HUES64 (cell line): ENCODE measurements around the gene LRRC53.

Source experiments
- H3K27ac ChIP-seq: 2 replicates; pipeline ENCODE4 v1.7.0; 2013; ENCODE audit warnings: low read depth, low read length, inconsistent platforms
- H3K27me3 ChIP-seq: 2 replicates; pipeline ENCODE4 v1.6.1; 2013; ENCODE audit warnings: mild to moderate bottlenecking, low read length; ENCODE audit not compliant: insufficient read depth
- H3K36me3 ChIP-seq: 2 replicates; pipeline ENCODE4 v1.6.1; 2013; ENCODE audit warnings: mild to moderate bottlenecking, low read length; ENCODE audit not compliant: insufficient read depth
- H3K4me1 ChIP-seq: 2 replicates; pipeline ENCODE4 v1.6.1; 2013; ENCODE audit warnings: mild to moderate bottlenecking, low read length, moderate library complexity; ENCODE audit not compliant: insufficient read depth
- H3K4me3 ChIP-seq: 2 replicates; pipeline ENCODE4 v1.5.1; 2013; ENCODE audit warnings: mild to moderate bottlenecking, low read length, moderate library complexity
- H3K9ac ChIP-seq: 2 replicates; pipeline ENCODE4 v1.6.1; 2013; ENCODE audit warnings: mild to moderate bottlenecking, low read depth, low read length
- H3K9me3 ChIP-seq: 2 replicates; pipeline ENCODE4 v1.6.1; 2013; ENCODE audit warnings: low read depth, low read length; ENCODE audit not compliant: insufficient read depth
- WGBS: fragments of 150-250, 120-280 bp; methylation state at CpG from one replicate; pipeline ENCODE4 v1.1.7; 2013; ENCODE audit warnings: missing lambda C conversion rate; 5-methylcytosine and 5-hydroxymethylcytosine counted together

The LRRC53 gene

DNA sequence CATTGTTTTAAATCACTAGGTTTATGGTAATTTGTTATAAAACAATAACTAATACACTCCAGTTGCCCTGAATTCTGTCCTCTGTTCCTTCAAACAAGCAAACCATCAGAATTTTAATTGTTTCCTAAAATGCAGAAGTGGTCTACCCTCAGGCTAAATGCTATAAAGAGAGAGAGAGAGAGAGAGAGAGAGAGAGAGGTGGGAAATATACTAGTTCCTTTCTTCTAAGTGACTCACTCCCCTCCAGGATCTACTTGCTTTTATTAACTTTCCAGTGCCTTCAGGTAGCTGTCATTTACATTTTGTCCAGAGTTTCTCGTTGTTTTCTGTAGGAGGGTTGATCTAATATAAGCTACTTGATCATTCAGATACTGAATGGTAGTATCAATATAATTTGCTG is 26.4 kb downstream of the LRRC53 start:
- Histone ChIP-seq H3K9me3 (no peaks in the 10 kb centered on the region), H3K27me3 (no peaks in the 10 kb centered on the region), H3K9ac (no peak overlapping the region), H3K4me1 (peaks cover 35% of the 10 kb centered on the region), H3K27ac (no peak overlapping the region), H3K4me3 (no peak overlapping the region), H3K36me3 (no peaks in the 10 kb centered on the region)
- 100% methylated on average over 1 of the region's 1 CpG for WGBS

DNA sequence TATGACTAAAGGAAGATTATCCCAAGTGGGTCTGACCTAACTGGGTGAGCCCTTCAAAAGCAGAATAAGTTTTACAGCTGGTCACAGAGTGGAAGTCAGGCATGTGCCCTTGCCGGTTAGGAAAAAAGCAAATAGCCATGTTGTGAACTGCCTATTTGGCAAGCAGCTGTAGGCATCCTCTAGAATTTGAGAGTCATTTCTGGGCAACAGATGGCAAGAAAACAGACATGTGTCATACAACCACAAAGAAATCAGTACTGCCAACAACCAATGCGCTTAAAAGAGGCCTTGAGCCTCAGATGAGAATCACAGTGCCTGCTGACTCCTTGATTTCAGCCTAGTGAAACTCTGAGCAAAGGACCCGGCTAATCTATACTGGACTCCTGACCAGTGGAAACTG is 26.8 kb downstream of the LRRC53 start:
- Histone ChIP-seq H3K27ac (no peak overlapping the region), H3K9me3 (no peaks in the 10 kb centered on the region)

DNA sequence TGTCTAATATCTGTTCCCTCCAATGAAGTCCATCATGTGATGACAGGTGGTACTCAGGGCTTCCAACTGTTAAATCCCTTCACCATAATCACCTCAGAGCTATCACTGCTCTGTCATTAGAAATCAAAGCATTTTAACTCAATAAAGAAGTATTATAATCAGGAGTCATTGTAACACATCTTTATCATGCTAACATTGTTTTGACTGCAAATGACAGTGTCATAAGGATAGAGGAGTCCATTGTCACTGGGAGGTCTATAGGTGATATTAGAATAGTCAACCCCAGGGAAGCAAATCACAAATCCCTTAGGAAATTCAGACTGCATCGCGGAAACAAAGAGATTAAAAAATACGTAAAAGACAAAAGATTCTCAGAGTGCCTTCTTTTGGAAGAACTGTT is 30.8 kb downstream of the LRRC53 start:
- no peak overlapping the region for H3K4me3 ChIP-seq
- no peaks in the 10 kb centered on the region for H3K36me3 ChIP-seq
- H3K9me3 ChIP-seq = no peaks in the 10 kb centered on the region
- no peaks in the 10 kb centered on the region for H3K27me3 ChIP-seq
- H3K4me1 ChIP-seq = peaks cover 11% of the 10 kb centered on the region; the same call in 1 of the 2 replicates
- whole genome bisulfite sequencing = 73% methylated on average over 3 of the region's 3 CpGs
- H3K9ac ChIP-seq = no peak overlapping the region
- no peak overlapping the region for H3K27ac ChIP-seq

More for the DNA sequence above, 26.8 kb downstream of the LRRC53 start:
- no peak overlapping the region for H3K9ac ChIP-seq
- no peaks in the 10 kb centered on the region for H3K27me3 ChIP-seq
- H3K4me3 ChIP-seq = no peak overlapping the region
- no peaks in the 10 kb centered on the region for H3K36me3 ChIP-seq
- H3K4me1 ChIP-seq = peaks cover 35% of the 10 kb centered on the region
- WGBS = 96% methylated on average over 3 of the region's 3 CpGs

DNA sequence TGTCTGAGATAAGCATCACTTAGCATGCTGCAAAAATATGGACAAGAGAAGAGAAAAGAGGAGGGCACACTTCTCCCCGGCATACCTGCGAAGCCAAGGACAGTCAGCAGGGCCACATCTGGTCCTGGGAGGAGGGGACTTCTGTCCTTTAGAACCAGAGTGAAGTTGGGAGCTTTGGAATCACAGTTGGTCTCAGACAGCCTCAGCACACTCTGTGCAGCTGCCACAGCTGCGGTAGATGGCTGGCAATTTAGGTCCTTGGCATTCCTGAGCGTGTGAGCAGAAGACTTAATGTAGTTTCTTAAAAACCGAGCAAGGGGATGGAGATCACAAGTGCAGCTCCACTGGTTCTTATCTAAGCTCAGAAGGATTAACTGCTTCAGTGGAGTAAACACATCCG is 32.3 kb downstream of the LRRC53 start:
- H3K9ac ChIP-seq = no peak overlapping the region
- no peaks in the 10 kb centered on the region for H3K36me3 ChIP-seq
- H3K4me1 ChIP-seq = peaks cover 5% of the 10 kb centered on the region; the same call in 1 of the 2 replicates
- H3K4me3 ChIP-seq = no peak overlapping the region
- no peaks in the 10 kb centered on the region for H3K27me3 ChIP-seq
- H3K9me3 ChIP-seq = no peaks in the 10 kb centered on the region
- H3K27ac ChIP-seq = no peak overlapping the region
- 93% methylated on average over 6 of the region's 6 CpGs for WGBS

DNA sequence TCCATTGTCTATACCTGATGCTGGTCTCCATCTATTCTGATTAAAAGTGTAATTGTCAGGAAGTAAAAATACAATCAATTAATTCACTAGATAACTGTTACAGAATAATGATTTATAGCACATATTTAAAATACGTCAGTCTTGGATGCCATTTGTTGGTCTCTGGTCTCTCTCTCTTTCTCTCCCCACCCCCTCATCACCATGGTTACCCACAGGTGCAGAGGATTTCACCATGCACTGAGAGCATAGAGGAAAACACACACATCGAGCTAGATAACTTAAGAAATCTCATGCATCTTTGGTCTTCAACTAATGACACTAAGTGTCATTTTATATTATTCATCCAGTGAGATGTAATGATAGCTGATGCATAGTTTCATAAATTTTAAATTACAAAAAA is 33.4 kb downstream of the LRRC53 start:
- Histone ChIP-seq H3K4me1 (peaks cover 5% of the 10 kb centered on the region; the same call in 1 of the 2 replicates), H3K27me3 (no peaks in the 10 kb centered on the region), H3K4me3 (no peak overlapping the region), H3K9ac (no peak overlapping the region), H3K27ac (no peak overlapping the region), H3K9me3 (no peaks in the 10 kb centered on the region), H3K36me3 (no peaks in the 10 kb centered on the region)
- WGBS = 98% methylated on average over 2 of the region's 2 CpGs

DNA sequence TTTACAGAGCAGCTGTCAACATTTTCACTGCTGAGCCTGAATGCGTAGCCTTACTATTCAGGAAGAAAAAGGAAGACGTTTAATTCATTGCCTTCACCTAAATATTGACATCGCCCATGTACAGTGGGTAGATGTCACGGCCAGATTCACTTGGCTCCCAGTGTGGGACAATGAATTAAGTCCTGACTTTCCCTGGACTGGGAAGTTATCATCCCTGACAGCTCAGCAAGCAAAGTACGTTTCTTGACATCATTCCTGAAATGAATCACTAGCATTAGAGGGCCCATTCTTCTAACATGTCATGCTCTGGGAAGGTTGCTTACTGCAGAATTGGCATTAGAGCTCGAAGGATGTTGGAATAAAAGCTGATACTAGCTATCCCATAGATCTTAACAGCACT is 37.8 kb downstream of the LRRC53 start:
- Histone ChIP-seq H3K4me3 (no peak overlapping the region), H3K27me3 (no peaks in the 10 kb centered on the region), H3K36me3 (no peaks in the 10 kb centered on the region), H3K9ac (no peak overlapping the region), H3K4me1 (peaks cover 8% of the 10 kb centered on the region; the same call in 1 of the 2 replicates), H3K27ac (no peak overlapping the region), H3K9me3 (no peaks in the 10 kb centered on the region)
- 96% methylated on average over 6 of the region's 6 CpGs for WGBS

DNA sequence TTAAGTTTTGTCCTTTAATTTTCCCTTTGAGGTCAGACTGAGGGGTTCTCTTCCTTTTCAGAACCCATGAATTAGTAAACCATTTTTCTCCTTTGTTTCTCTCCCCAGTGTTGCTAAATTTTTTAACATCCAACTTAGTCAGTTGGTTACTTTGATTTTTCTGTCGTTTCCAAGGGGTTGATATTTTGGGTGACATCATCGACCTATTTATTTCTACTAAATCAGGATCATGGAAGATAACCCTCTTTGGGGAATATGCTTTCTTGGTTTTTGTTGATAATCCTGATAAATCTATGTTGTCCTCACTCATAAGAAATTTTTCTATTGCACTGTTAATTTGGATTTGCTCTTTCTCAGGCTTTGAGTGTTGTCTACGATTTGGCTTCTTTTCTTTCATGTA is 40.9 kb downstream of the LRRC53 start:
- WGBS = 100% methylated on average over 1 of the region's 3 CpGs
- no peak overlapping the region for H3K4me3 ChIP-seq
- H3K27ac ChIP-seq = no peak overlapping the region
- H3K9me3 ChIP-seq = no peaks in the 10 kb centered on the region
- no peak overlapping the region for H3K9ac ChIP-seq
- peaks cover 11% of the 10 kb centered on the region for H3K4me1 ChIP-seq
- H3K36me3 ChIP-seq = no peaks in the 10 kb centered on the region
- H3K27me3 ChIP-seq = no peaks in the 10 kb centered on the region

DNA sequence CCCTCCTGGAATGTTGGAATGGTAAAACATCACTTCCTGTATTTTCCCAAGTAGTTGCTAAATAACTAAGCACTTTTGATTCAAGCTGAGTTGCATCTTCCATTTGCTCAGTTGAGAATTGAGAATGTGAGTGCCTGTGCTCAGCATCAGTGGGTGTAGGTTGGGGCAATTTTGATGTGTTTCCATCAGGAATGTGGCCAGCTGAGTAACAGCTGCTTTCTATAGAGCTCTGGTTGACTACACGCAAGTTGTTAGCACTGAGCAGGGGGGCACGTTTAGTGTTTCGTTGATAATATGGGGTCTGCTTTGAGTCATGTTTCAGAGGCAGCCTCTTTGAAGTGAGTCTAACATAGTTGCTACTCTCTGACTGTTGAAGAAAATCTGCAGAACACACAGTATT is 41.5 kb downstream of the LRRC53 start:
- Histone ChIP-seq H3K9me3 (no peaks in the 10 kb centered on the region), H3K4me1 (peaks cover 12% of the 10 kb centered on the region), H3K9ac (no peak overlapping the region), H3K36me3 (no peaks in the 10 kb centered on the region), H3K27me3 (no peaks in the 10 kb centered on the region), H3K27ac (no peak overlapping the region), H3K4me3 (no peak overlapping the region)
- 73% methylated on average over 3 of the region's 3 CpGs for WGBS

DNA sequence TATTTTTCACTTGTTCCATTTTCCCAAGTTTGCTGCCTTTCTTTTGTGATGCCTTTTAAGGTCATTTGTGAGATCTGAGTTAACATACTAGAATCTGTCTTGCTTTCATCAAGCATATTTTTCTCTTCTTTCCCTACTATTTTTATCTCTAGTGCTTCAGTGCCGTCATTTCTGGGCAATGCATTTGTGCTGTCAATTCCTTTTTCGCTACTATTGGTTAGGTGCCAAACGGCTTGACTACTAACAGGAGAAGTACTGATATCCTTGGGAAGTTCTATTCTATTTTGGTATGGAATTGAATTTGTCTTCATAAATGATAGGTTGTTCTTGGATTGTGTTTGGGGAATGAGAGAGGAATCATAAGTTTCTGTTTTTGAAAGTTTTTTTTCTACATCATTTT is 42.2 kb downstream of the LRRC53 start:
- 97% methylated on average over 3 of the region's 3 CpGs for WGBS
- H3K4me3 ChIP-seq = no peak overlapping the region

DNA sequence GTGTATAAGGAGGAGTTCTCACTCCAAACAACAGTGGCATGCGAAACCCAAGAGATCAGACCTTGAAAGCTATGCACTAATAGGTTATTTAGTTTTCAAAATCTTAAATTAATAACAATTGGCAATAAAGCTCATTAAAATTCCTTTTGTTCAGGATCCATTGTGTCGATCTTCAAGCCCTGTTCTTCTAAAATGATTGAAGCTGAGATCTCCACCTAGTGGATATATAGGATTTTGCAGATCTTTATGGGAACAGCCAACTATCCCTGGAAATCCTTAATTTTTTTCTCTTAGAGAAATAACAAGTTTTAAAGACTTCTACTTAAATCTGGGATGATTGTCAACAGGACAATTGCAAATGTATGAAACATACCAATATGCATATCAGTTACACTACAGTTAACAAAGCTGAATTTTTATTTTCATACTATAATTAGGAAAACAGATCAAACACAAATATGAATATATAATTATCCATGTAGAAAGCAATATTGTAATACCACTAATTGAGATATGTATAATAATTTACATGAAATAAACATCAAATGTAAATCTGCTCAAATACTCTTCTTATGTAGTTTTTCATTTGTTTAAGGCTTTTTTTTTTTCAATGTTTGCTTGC is 43.3 kb downstream of the LRRC53 start:
- Histone ChIP-seq H3K36me3 (no peaks in the 10 kb centered on the region), H3K9me3 (no peaks in the 10 kb centered on the region; the same call in 1 of the 2 replicates), H3K9ac (no peak overlapping the region), H3K27me3 (no peaks in the 10 kb centered on the region), H3K4me3 (no peak overlapping the region), H3K27ac (no peak overlapping the region), H3K4me1 (peaks cover 12% of the 10 kb centered on the region)
- 20% methylated on average over 1 of the region's 2 CpGs for WGBS

More for the DNA sequence above, 42.2 kb downstream of the LRRC53 start:
- Histone ChIP-seq H3K4me1 (peaks cover 12% of the 10 kb centered on the region), H3K27me3 (no peaks in the 10 kb centered on the region), H3K9ac (no peak overlapping the region), H3K27ac (no peak overlapping the region), H3K36me3 (no peaks in the 10 kb centered on the region), H3K9me3 (no peaks in the 10 kb centered on the region)

DNA sequence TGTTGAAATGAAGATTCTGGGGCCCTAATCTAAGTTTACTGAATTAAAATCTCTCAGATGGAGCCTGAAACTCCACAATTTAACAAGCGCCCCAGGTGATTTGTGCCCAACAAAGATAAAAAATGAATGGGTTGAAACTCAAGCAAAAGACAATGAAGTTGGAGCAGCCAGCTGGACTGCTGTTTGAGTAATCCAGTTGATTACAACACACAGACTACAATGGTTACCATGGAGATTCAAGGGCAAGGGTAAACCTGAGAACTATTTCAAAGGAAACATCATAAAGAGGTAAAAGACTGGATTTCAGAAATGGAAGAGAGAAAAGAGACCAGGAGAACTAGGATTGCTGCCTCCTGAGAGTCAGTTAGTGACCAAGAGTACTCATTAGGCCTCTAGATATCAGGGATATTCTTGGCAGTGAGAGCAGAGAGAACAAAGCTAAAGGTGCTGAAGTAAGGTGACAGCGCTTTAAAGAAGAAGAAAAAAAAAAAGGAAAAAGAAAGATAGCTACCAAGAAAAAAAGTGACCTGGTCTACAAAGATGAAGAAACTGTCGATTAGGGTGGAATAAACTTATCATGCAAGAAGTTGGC is 44.5 kb downstream of the LRRC53 start:
- Histone ChIP-seq H3K36me3 (no peaks in the 10 kb centered on the region), H3K27me3 (no peaks in the 10 kb centered on the region), H3K4me1 (peaks cover 12% of the 10 kb centered on the region), H3K9ac (no peak overlapping the region), H3K9me3 (no peaks in the 10 kb centered on the region; the same call in 1 of the 2 replicates), H3K4me3 (no peak overlapping the region), H3K27ac (no peak overlapping the region)
- 88% methylated on average over 3 of the region's 3 CpGs for WGBS
